Natural killer cell (primary cell): ENCODE measurements around the gene CTAGE1. TPM values are rescaled to one million over a fixed set of nuclear protein-coding genes. Genes with fewer than 3 reads are reported as not detected.

ENCODE experiments used
- ATAC-seq, 3 donors: fragments of 150-1000 bp in 2 of 3; fragments of 200-7000 bp in 1 of 3; cut with Tn5 transposase; 1 replicate in 1 of 3; 2 replicates in 2 of 3; pipeline ENCODE4 v1.10.0; 2021; ENCODE audit warnings: mild to moderate bottlenecking in 2 of 3, moderate library complexity in 2 of 3
- DNase-seq, 2 donors: peaks; one replicate each; pipeline versions ENCODE4 v3.0.0 to v3.0.0-alpha.2; 2013 to 2021; ENCODE audit warnings: mixed read lengths in 1 of 2
- H3K27ac ChIP-seq: one replicate; pipeline ENCODE4 v1.5.1; 2013; ENCODE audit warnings: mild to moderate bottlenecking, low read length
- H3K27me3 ChIP-seq: one replicate; pipeline ENCODE4 v1.6.1; 2013; ENCODE audit warnings: low read length; ENCODE audit not compliant: control insufficient read depth, insufficient read depth
- H3K36me3 ChIP-seq: one replicate; pipeline ENCODE4 v1.6.1; 2013; ENCODE audit warnings: low read length; ENCODE audit not compliant: control insufficient read depth, insufficient read depth
- H3K4me1 ChIP-seq: one replicate; pipeline ENCODE4 v1.6.1; 2013; ENCODE audit warnings: low read length; ENCODE audit not compliant: control insufficient read depth, insufficient read depth
- H3K4me3 ChIP-seq: one replicate; pipeline ENCODE4 v1.5.1; 2013; ENCODE audit warnings: low read length
- H3K9me3 ChIP-seq: one replicate; pipeline ENCODE4 v1.6.1; 2013; ENCODE audit warnings: low read length; ENCODE audit not compliant: control insufficient read depth, insufficient read depth
- H3K27ac Mint-ChIP-seq, 2 donors: one replicate each; pipeline ENCODE4 v1.8.0; 2022; ENCODE audit warnings: mild to moderate bottlenecking in 2 of 2, mixed read lengths in 2 of 2, moderate library complexity in 1 of 2
- H3K27me3 Mint-ChIP-seq, 2 donors: one replicate each; pipeline ENCODE4 v1.8.0; 2022; ENCODE audit warnings: low read depth in 2 of 2, mixed read lengths in 2 of 2
- H3K36me3 Mint-ChIP-seq: one replicate; pipeline ENCODE4 v1.8.0; 2022; ENCODE audit warnings: mixed read lengths
- H3K4me1 Mint-ChIP-seq, 2 donors: one replicate each; pipeline ENCODE4 v1.8.0; 2022; ENCODE audit warnings: mixed read lengths in 2 of 2
- H3K4me3 Mint-ChIP-seq: one replicate; pipeline ENCODE4 v1.8.0; 2022; ENCODE audit warnings: mild to moderate bottlenecking, moderate library complexity, mixed read lengths
- H3K9me3 Mint-ChIP-seq, 2 donors: one replicate each; pipeline ENCODE4 v1.8.0; 2022; ENCODE audit warnings: mixed read lengths in 2 of 2
- CTCF ChIP-seq: fragments of 200-600 bp; IDR thresholded peaks from one replicate; pipeline ENCODE4 v1.8.0; 2022; ENCODE audit warnings: antibody characterized with exemption
- WGBS: methylation state at CpG from one replicate; pipeline ENCODE4 v1.1.7; 2013; ENCODE audit warnings: missing lambda C conversion rate; ENCODE audit not compliant: insufficient coverage; 5-methylcytosine and 5-hydroxymethylcytosine counted together
- intact Hi-C: fragments of 100-400 bp; cut with micrococcal nuclease; formaldehyde crosslinking; loops from one replicate; pipeline ENCODE4 v1.14.2; 2022
- total RNA-seq, 4 donors: library from RNA; stranded (reverse); fragments of 120-200 nt in 1 of 4; gene quantifications; one replicate each; pipeline versions ENCODE4 v1.2.3 to v1.2.4, GENCODE V29; 2013 to 2022

CTAGE1 gene
- total RNA-seq, 3 donors from 2014 or later (not counting 1 experiment from before 2014, with no cell fraction given): not detected

GRCh38 chr18:22433956-22434355 lies 16.2 kb upstream of the CTAGE1 start:
- 90% methylated on average over 6 of the region's 7 CpGs for WGBS
- Mint-ChIP-seq H3K36me3 (no peaks in the 10 kb centered on the region), H3K9me3 (peaks cover 0 to 3% of the 10 kb centered on the region in 2 donors), H3K27me3 (peaks cover 0 to 4% of the 10 kb centered on the region in 2 donors), H3K27ac (peak overlapping the region in 1 of 2 donors; percentile 68), H3K4me3 (no peak overlapping the region), H3K4me1 (peaks cover 27 to 35% of the 10 kb centered on the region in 2 donors)
- DNase-seq (no peak), ATAC-seq (no peak)
- H3K36me3 ChIP-seq: no peaks in the 10 kb centered on the region
- peaks cover 16% of the 10 kb centered on the region for H3K4me1 ChIP-seq
- intact Hi-C loops: no loop called here
- H3K9me3 ChIP-seq: no peaks in the 10 kb centered on the region
- no peak for TF ChIP-seq CTCF
- H3K27ac ChIP-seq: no peak overlapping the region
- H3K27me3 ChIP-seq: no peaks in the 10 kb centered on the region
- H3K4me3 ChIP-seq: no peak overlapping the region

- Histone ChIP-seq H3K27ac (no peak overlapping the region), H3K4me3 (no peak overlapping the region), H3K27me3 (no peaks in the 10 kb centered on the region), H3K4me1 (peaks cover 22% of the 10 kb centered on the region), H3K36me3 (no peaks in the 10 kb centered on the region), H3K9me3 (no peaks in the 10 kb centered on the region)
- no peaks in the 10 kb centered on the region for H3K36me3 Mint-ChIP-seq
- WGBS: 85% methylated on average over 13 of the region's 13 CpGs
- peaks cover 35 to 41% of the 10 kb centered on the region in 2 donors for H3K4me1 Mint-ChIP-seq
- ATAC-seq (no peak), DNase-seq (no peak)
- no peak overlapping the region for H3K4me3 Mint-ChIP-seq
- H3K27ac Mint-ChIP-seq: no peak overlapping the region
- H3K27me3 Mint-ChIP-seq: peaks cover 0 to under 1% of the 10 kb centered on the region in 2 donors
- intact Hi-C loops: no loop called here
- peaks cover 0 to 3% of the 10 kb centered on the region in 2 donors for H3K9me3 Mint-ChIP-seq
- TF ChIP-seq CTCF: no peak
These were observed 15.0 kb upstream of the CTAGE1 start for GRCh38 chr18:22432657-22433137.

- intact Hi-C loops: no loop called here
- peaks cover 0 to 3% of the 10 kb centered on the region in 2 donors for H3K9me3 Mint-ChIP-seq
- 49% methylated on average over 3 of the region's 3 CpGs for WGBS
- H3K27ac Mint-ChIP-seq: peak overlapping the region; percentile 76 to 87
- H3K4me3 Mint-ChIP-seq: peak overlapping the region; percentile 62
- H3K4me1 ChIP-seq: peaks cover 22% of the 10 kb centered on the region
- ATAC-seq (peak; percentile 65 to 91 (median 88)), DNase-seq (peak in 1 of 2 donors; percentile 12)
- H3K36me3 Mint-ChIP-seq: no peaks in the 10 kb centered on the region
- no peaks in the 10 kb centered on the region for H3K27me3 Mint-ChIP-seq
- no peaks in the 10 kb centered on the region for H3K27me3 ChIP-seq
- TF ChIP-seq CTCF: no peak
- H3K27ac ChIP-seq: peak overlapping the region; percentile 34
- H3K9me3 ChIP-seq: no peaks in the 10 kb centered on the region
- H3K36me3 ChIP-seq: no peaks in the 10 kb centered on the region
- peaks cover 33 to 37% of the 10 kb centered on the region in 2 donors for H3K4me1 Mint-ChIP-seq
- H3K4me3 ChIP-seq: no peak overlapping the region
These were observed 11.8 kb upstream of the CTAGE1 start for GRCh38 chr18:22429564-22429963.

- peaks cover 22% of the 10 kb centered on the region for H3K4me1 ChIP-seq
- WGBS: 93% methylated on average over 4 of the region's 4 CpGs
- no peaks in the 10 kb centered on the region for H3K27me3 Mint-ChIP-seq
- H3K4me1 Mint-ChIP-seq: peaks cover 27 to 30% of the 10 kb centered on the region in 2 donors
- DNase-seq: no peak
- no peak for ATAC-seq
- TF ChIP-seq CTCF: no peak
- no peaks in the 10 kb centered on the region for H3K27me3 ChIP-seq
- H3K27ac Mint-ChIP-seq: peak overlapping the region in 1 of 2 donors; percentile 76
- intact Hi-C loops: no loop called here
- no peak overlapping the region for H3K27ac ChIP-seq
- H3K36me3 Mint-ChIP-seq: no peaks in the 10 kb centered on the region
- H3K9me3 Mint-ChIP-seq: no peaks in the 10 kb centered on the region
- H3K36me3 ChIP-seq: no peaks in the 10 kb centered on the region
- H3K9me3 ChIP-seq: no peaks in the 10 kb centered on the region
- no peak overlapping the region for H3K4me3 ChIP-seq
- H3K4me3 Mint-ChIP-seq: no peak overlapping the region
These were observed 11.0 kb upstream of the CTAGE1 start for GRCh38 chr18:22428672-22429071.
